Sigmoid colon (tissue), 7 donors: ENCODE measurements around the gene OTOGL. TPM values are rescaled to one million over a fixed set of nuclear protein-coding genes. Genes with fewer than 3 reads are reported as not detected.
"Not testable (repeated sequence)": the region's sequence is repeated elsewhere in the genome, so short reads cannot be mapped to it uniquely, and the experiment has no call there.

ENCODE experiments used
- DNase-seq: peaks from one replicate; pipeline ENCODE4 v3.0.0-alpha.2; 2019
- H3K27ac ChIP-seq, 4 donors: fragments of 200-600 bp; sonication (generic); one replicate each; pipeline ENCODE4 v1.5.1; 2016 to 2019; ENCODE audit warnings: mild to moderate bottlenecking in 1 of 4
- H3K27me3 ChIP-seq, 3 donors: fragments of 200-600 bp; sonication (generic); one replicate each; pipeline ENCODE4 v1.5.1; 2019; ENCODE audit warnings: mild to moderate bottlenecking in 1 of 3
- H3K36me3 ChIP-seq, 4 donors: fragments of 200-600 bp; sonication (generic); one replicate each; pipeline ENCODE4 v1.5.1; 2016 to 2019
- H3K4me1 ChIP-seq, 4 donors: fragments of 200-600 bp; sonication (generic); one replicate each; pipeline ENCODE4 v1.5.1; 2017 to 2019
- H3K4me3 ChIP-seq, 4 donors: fragments of 200-600 bp; sonication (generic); one replicate each; pipeline ENCODE4 v1.5.1; 2017 to 2019; ENCODE audit warnings: mild to moderate bottlenecking in 2 of 4, moderate library complexity in 1 of 4
- H3K9me3 ChIP-seq, 4 donors: fragments of 200-600 bp in 3 of 4; sonication (generic) in 3 of 4; one replicate each; pipeline versions ENCODE4 v1.5.1 to v1.6.1; 2013 to 2019
- CTCF ChIP-seq, 4 experiments: fragments of 450-650 bp in 3 of 4; fragments of 200-600 bp in 1 of 4; IDR thresholded peaks; one replicate each; pipeline ENCODE4 v1.5.1; 2016 to 2019; ENCODE audit warnings: antibody characterized with exemption in 4 of 4, mild to moderate bottlenecking in 3 of 4, moderate library complexity in 2 of 4
- EP300 ChIP-seq, 4 donors: sonication (generic); formaldehyde crosslinking; IDR thresholded peaks; one replicate each; pipeline ENCODE4 v1.6.1; 2017; ENCODE audit warnings: antibody characterized with exemption in 4 of 4
- POLR2A ChIP-seq, 2 donors: fragments of 450-650 bp; IDR thresholded peaks; one replicate each; pipeline ENCODE4 v1.6.1; 2016; ENCODE audit warnings: antibody characterized with exemption in 2 of 2, mild to moderate bottlenecking in 2 of 2, moderate library complexity in 2 of 2
- POLR2AphosphoS5 ChIP-seq, 4 donors: sonication (generic); formaldehyde crosslinking; IDR thresholded peaks; one replicate each; pipeline ENCODE4 v1.6.1; 2017; ENCODE audit warnings: antibody characterized with exemption in 4 of 4
- WGBS, 2 donors: extraction: QIAGEN DNeasy Blood & Tissue Kit; methylation state at CpG; one replicate each; pipeline ENCODE4 v1.1.7; 2013; 5-methylcytosine and 5-hydroxymethylcytosine counted together
- intact Hi-C: fragments of 100-400 bp; cut with DNase I; formaldehyde crosslinking; loops from one replicate; pipeline ENCODE4 v1.15.1; 2023
- polyA plus RNA-seq, 3 donors: library from polyadenylated mRNA; stranded (reverse); fragments of 200-250 nt; gene quantifications; one replicate each; pipeline ENCODE4 v1.2.3, GENCODE V29; 2013
- total RNA-seq, 4 donors: library from RNA; depleted of rRNA; stranded (reverse); fragments of >200 nt; gene quantifications; one replicate each; pipeline ENCODE4 v1.1.0, GENCODE V29; 2016
- donor health status: healthy with polysubstance abuse.
- donor health status: Bipolar disorder and iron deficiency.
- donor health status: healthy.

The OTOGL gene
- total and polyA plus RNA-seq, 7 donors: 0.07 to 4.7 (median 0.81) TPM; not detected in 2

GRCh38 chr12:80222261-80222660 is 122.9 kb downstream of the OTOGL start:
- H3K9me3 ChIP-seq: no peaks in the 10 kb centered on the region
- no peak overlapping the region for H3K4me3 ChIP-seq
- TF ChIP-seq POLR2AphosphoS5 (IDR thresholded peaks at IDR 0.05) (no peak), CTCF (IDR thresholded peaks at IDR 0.05) (no peak), POLR2A (IDR thresholded peaks at IDR 0.05) (no peak), EP300 (IDR thresholded peaks at IDR 0.05) (no peak)
- peaks cover 0 to 29% (median 11%) of the 10 kb centered on the region in 4 donors for H3K4me1 ChIP-seq
- no peaks in the 10 kb centered on the region for H3K27me3 ChIP-seq
- no peaks in the 10 kb centered on the region for H3K36me3 ChIP-seq
- H3K27ac ChIP-seq: no peak overlapping the region
- 67 to 87% methylated on average over 3 of the region's 3 CpGs for WGBS, 2 donors
- intact Hi-C loops: no loop called here
- DNase-seq: no peak

- WGBS, 2 donors: 24 to 30% methylated on average over 1 of the region's 1 CpG
- Histone ChIP-seq H3K4me1 (no peaks in the 10 kb centered on the region), H3K27me3 (no peaks in the 10 kb centered on the region), H3K36me3 (no peaks in the 10 kb centered on the region), H3K9me3 (no peaks in the 10 kb centered on the region), H3K27ac (no peak overlapping the region), H3K4me3 (no peak overlapping the region)
- no peak for DNase-seq
- TF ChIP-seq POLR2AphosphoS5 (IDR thresholded peaks at IDR 0.05): no peak
- intact Hi-C loops: no loop called here
Measured at GRCh38 chr12:80226576-80226975, 127.2 kb downstream of the OTOGL start.

- DNase-seq, H3K27me3 ChIP-seq, intact Hi-C loops, H3K4me3 ChIP-seq, H3K36me3 ChIP-seq, H3K9me3 ChIP-seq, H3K4me1 ChIP-seq, H3K27ac ChIP-seq: not testable (repeated sequence)
- 96 to 97% methylated on average over 4 of the region's 4 CpGs for WGBS, 2 donors
Measured at GRCh38 chr12:80227904-80228303, 128.6 kb downstream of the OTOGL start.

GRCh38 chr12:80230068-80230467 is 130.7 kb downstream of the OTOGL start:
- H3K36me3 ChIP-seq: no peaks in the 10 kb centered on the region
- H3K4me1 ChIP-seq: no peaks in the 10 kb centered on the region
- TF ChIP-seq POLR2AphosphoS5 (IDR thresholded peaks at IDR 0.05) (no peak), EP300 (IDR thresholded peaks at IDR 0.05) (no peak), CTCF (IDR thresholded peaks at IDR 0.05) (no peak), POLR2A (IDR thresholded peaks at IDR 0.05) (no peak)
- no peak for DNase-seq
- no peak overlapping the region for H3K4me3 ChIP-seq
- intact Hi-C loops: no loop called here
- 33 to 47% methylated on average over 3 of the region's 3 CpGs for WGBS, 2 donors
- no peaks in the 10 kb centered on the region for H3K9me3 ChIP-seq
- no peaks in the 10 kb centered on the region for H3K27me3 ChIP-seq
- H3K27ac ChIP-seq: no peak overlapping the region

- Histone ChIP-seq H3K27me3 (no peaks in the 10 kb centered on the region), H3K4me3 (no peak overlapping the region), H3K4me1 (no peaks in the 10 kb centered on the region), H3K27ac (no peak overlapping the region), H3K9me3 (no peaks in the 10 kb centered on the region), H3K36me3 (no peaks in the 10 kb centered on the region)
- intact Hi-C loops: no loop called here
- WGBS, 2 donors: 82 to 88% methylated on average over 1 of the region's 1 CpG
- no peak for DNase-seq
- TF ChIP-seq POLR2A (IDR thresholded peaks at IDR 0.05) (no peak), POLR2AphosphoS5 (IDR thresholded peaks at IDR 0.05) (no peak), CTCF (IDR thresholded peaks at IDR 0.05) (no peak), EP300 (IDR thresholded peaks at IDR 0.05) (no peak)
Measured at GRCh38 chr12:80232837-80233236, 133.5 kb downstream of the OTOGL start.

GRCh38 chr12:80233926-80234325 is 134.6 kb downstream of the OTOGL start:
- Histone ChIP-seq H3K9me3 (no peaks in the 10 kb centered on the region), H3K36me3 (no peaks in the 10 kb centered on the region), H3K27me3 (no peaks in the 10 kb centered on the region), H3K4me1 (no peaks in the 10 kb centered on the region), H3K27ac (no peak overlapping the region), H3K4me3 (no peak overlapping the region)
- intact Hi-C loops: no loop called here
- no peak for DNase-seq
- TF ChIP-seq CTCF (IDR thresholded peaks at IDR 0.05): no peak
- no peak for TF ChIP-seq POLR2AphosphoS5 (IDR thresholded peaks at IDR 0.05)
- TF ChIP-seq POLR2A (IDR thresholded peaks at IDR 0.05): no peak
- TF ChIP-seq EP300 (IDR thresholded peaks at IDR 0.05): no peak
